GM03348 (cell line): Measurements from ENCODE around the gene COP1.
"Not testable (repeated sequence)": the region's sequence is repeated elsewhere in the genome, so short reads cannot be mapped to it uniquely, and the experiment has no call there.

Experiments
- DNase-seq: peaks from one replicate; pipeline ENCODE4 v3.0.0; 2012; ENCODE audit warnings: low spot score

The COP1 gene

DNA sequence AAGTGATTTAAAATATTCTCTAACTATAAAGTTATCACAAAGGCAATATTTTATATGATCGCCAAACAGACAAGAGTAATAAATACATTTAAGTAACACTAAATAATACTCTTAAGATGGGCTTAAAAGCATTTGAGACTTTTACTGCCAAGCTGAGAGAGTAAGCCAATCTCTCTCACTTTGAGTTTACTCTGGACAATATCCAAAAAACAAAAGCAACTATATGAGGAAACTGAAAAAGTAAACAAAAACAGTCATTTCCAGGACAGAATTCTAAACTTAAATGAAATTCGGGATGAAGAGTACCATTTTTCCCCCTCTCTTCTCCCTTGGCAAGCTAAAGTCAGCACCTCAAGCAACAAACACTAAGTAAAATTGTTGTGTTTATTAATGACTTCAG is 173.2 kb downstream of the COP1 start:
- DNase-seq: peak; percentile 7

- peak; percentile 17 for DNase-seq
Observed at GRCh38 chr1:176033474-176033873, 173.6 kb downstream of the COP1 start.

- no peak for DNase-seq
Observed at GRCh38 chr1:176032040-176032645, 174.9 kb downstream of the COP1 start.

DNA sequence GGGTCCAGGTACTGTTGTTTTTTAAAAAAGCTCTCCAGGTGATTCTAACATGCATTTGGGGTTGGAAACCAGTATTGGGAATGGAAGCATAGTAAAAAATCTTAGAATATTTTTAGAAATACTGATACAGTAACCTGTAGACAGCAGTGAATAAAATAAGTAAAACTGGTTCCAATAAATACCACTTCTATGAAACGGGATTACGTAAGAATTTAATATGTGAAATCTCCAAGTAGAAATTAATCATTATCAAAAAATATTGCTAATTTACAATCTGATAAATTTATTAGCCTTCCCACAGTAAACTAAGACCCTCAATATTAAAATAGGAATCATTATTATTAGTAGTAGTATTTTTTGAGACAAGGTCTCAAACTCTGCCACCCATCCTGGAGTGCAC is 177.5 kb downstream of the COP1 start:
- no peak for DNase-seq

DNA sequence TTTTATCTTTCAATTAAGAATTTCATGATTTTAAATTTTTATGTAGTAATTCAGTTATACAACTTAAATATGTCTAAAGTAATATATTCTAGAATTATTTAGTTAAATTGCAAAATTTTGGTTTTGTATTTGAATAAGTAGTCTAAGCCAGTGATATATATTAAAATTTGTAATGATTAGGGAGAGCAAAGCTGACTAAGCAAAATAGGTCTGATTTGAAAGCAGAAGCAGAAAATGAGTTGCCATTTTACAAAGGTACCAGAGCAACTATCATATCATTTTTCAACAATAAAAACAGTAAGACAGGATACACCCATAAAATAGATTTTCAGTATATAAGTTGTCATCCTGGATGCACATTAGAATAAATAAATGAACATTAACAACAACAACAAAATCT is 177.9 kb downstream of the COP1 start:
- DNase-seq: no peak

DNA sequence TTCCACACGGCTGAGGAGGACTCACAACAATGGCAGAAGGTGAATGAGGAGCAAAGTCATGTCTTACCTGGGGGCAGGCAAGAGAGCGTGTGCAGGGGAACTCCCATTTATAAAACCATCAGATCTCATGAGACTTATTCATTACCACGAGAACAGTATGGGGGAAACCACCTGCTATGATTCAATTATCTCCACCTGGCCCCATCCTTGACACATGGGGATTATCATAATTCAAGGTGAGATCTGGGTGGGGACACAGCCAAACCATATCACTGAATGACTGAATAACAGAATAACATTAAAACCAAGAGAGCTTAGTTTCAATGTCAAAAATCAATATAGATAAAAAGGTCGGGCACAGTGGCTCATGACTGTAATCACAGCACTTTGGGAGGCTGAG is 179.2 kb downstream of the COP1 start:
- DNase-seq: not testable (repeated sequence)

DNA sequence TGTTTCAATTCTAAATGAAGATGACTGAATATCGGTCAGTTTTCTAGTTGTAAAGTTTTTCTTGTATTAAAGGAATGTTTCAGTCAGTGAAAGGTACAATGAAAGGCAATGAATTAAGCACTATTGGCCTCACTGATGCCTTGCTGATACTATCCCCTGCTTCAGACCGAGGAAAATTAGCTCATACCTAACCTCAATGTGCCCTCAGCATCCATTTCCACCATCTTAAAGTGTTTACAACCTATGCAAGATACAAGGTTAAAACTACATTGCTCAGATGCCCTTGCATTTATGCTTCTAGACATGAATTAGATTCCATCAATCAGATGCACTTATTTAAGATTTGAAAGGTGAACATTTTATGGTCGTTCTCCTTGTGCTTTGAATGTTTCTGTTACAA is 184.5 kb downstream of the COP1 start:
- DNase-seq: no peak

DNA sequence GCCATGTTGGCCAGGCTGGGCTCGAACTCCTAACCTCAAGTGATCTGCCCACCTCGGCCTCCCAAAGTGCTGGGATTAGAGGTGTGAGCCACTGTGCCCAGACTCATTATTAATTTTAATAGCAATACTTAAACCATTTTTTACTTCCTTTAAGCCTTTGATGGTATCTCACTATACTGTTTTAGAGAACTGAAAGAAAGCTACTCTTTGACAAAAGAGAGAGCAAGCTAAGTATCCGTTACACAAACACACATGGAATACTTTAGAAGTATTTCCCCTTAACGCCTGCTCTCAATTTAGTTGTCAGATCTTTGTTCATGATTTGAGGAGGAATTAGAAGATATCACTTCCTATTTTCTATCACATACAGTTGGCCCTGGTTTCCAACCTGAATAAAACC is 189.4 kb downstream of the COP1 start:
- no peak for DNase-seq

DNA sequence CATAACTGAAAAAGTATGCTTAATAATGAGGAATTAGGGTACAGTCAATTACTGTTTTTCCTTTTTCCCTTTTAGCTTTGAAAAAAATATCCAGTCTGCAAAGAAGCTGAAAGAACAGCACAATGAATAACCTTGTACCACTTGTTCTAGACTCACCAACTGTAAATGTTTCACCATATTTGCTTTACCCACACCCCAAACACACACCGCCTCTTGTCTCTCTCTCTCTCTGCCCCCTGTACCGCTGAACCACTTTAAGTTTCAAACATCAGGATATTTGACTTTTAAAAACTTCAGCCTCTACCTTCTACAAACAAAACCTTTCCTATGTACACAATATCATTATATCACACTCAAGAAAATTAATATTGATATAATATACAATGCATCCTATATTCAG is 197.1 kb downstream of the COP1 start:
- no peak for DNase-seq

DNA sequence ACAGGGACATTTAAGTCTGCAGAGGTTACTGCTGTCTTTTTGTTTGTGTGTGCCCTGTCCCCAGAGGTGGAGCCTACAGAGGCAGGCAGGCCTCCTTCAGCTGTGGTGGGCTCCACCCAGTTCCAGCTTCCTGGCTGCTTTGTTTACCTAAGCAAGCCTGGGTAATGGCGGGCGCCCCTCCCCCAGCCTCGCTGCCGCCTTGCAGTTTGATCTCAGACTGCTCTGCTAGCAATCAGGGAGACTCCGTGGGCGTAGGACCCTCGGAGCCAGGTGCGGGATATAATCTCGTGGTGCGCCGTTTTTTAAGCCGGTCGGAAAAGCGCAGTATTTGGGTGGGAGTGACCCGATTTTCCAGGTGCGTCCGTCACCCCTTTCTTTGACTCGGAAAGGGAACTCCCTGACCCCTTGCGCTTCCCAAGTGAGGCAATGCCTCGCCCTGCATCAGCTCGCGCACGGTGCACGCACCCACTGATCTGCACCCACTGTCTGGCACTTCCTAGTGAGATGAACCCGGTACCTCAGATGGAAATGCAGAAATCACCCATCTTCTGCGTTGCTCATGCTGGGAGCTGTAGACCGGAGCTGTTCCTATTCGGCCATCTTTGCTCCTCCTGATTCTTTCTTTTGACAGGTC is 199.2 kb downstream of the COP1 start:
- not testable (repeated sequence) for DNase-seq

DNA sequence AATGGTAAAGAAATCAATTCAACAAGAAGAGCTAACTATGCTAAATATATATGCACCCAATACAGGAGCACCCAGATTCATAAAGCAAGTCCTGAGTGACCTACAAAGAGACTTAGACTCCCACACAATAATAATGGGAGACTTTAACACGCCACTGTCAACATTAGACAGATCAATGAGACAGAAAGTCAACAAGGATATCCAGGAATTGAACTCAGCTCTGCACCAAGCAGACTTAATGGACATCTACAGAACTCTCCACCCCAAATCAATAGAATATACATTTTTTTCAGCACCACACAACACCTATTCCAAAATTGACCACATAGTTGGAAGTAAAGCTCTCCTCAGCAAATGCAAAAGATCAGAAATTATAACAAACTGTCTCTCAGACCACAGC is 212.4 kb downstream of the COP1 start:
- DNase-seq: not testable (repeated sequence)

DNA sequence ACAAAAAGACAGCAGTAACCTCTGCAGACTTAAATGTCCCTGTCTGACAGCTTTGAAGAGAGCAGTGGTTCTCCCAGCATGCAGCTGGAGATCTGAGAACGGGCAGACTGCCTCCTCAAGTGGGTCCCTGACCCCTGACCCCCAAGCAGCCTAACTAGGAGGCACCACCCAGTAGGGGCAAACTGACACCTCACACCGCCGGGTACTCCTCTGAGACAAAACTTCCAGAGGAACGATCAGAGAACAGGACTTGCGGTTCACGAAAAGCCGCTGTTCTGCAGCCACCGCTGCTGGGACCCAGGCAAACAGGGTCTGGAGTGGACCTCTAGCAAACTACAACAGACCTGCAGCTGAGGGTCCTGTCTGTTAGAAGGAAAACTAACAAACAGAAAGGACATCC is 214.3 kb downstream of the COP1 start:
- not testable (repeated sequence) for DNase-seq

DNA sequence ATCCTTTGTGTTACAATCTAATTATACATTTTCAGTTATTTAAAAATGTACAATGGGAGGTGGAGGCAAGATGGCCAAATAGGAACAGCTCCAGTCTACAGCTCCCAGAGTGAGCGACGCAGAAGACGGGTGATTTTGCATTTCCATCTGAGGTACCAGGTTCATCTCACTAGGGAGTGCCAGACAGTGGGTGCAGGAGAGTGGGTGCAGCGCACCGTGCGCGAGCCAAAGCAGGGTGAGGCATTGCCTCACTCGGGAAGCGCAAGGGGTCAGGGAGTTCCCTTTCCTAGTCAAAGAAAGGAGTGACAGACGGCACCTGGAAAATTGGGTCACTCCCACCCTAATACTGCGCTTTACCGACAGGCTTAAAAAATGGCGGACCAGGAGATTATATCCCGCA is 214.9 kb downstream of the COP1 start:
- not testable (repeated sequence) for DNase-seq

DNA sequence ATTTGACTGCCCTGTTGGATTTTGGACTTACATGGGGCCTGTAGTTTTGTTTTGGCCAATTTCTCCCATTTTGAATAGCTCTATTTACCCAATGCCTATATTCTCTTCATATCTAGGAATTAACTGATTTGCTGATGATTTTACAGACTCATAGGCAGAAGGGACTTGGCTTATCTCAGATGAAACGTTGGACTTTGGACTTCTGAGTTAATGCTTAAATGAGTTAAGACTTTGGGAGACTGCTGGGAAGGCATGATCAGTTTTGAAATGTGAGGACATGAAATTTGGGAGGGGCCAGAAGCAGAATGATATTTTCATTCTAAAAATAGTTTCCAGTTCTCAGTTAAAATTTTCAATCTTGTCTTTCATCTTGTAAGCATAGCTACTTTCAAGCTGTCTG is 222.3 kb downstream of the COP1 start:
- no peak for DNase-seq

DNA sequence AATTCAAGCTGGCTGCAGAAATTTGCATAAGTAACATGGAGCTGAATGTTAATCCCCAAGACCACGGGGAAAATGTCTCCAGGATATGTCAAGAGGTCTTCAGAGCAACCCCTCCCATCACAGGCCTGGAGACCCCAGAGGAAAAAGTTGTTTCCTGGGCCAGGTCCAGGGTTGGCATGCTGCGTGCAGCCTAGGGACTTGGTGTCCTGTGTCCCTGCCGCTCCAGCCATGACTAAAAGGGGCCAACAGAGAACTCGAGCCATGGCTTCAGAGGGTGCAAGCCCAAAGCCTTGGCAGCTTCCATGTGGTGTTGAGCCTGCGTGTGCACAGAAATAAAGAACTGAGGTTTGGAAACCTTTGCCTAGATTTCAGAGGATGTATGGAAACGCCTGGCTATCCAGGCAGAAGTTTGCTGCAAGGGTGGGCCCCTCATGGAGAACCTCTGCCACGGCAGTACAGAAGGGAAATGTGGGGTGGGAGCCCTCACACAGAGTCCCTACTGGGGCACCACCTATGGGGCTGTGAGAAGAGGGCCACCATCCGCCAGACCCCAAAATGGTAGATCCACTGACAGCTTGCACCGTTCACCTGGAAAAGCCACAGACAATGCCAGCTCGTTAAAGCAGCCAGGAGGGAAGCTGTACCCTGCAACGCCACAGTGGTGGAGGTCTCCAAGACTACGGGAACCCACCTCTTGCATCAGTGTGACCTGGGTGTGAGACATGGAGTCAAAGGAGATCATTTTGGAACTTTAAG is 222.9 kb downstream of the COP1 start:
- DNase-seq: no peak

DNA sequence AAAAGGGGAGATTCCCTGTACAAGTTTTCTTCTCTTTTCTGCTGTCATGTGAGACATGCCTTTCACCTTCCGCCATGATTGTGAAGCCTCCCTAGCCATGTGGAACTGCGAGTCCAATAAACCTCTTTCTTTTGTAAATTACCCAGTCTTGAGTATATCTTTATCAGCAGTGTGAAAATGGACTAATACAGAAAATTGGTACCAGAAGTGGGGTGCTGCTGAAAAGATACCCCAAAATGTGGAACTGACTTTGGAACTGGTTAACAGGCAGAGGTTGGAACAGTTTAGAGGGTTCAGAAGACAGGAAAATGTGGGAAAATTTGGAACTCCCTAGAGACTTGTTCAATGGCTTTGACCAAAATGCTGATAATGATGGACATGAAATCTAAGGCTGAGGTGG is 223.7 kb downstream of the COP1 start:
- not testable (repeated sequence) for DNase-seq

DNA sequence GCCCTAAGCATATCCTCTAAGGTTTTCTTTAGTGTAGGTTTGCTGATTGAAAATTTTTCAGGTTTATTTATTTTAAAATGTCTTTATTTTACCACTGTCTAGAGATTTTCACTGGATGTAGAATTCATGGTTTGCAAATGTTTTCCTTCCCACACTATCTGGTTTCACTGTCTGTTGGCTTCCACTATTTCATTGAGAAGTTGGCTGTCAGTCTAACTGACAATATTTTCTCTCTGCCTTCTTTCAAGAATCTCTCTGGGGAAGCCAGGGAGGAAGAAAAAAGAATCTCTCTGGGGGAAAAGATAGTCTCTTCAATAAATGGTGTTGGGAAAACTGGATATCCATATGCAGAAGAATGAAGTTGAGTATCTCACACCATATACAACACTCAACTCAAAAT is 226.0 kb downstream of the COP1 start:
- DNase-seq: no peak

DNA sequence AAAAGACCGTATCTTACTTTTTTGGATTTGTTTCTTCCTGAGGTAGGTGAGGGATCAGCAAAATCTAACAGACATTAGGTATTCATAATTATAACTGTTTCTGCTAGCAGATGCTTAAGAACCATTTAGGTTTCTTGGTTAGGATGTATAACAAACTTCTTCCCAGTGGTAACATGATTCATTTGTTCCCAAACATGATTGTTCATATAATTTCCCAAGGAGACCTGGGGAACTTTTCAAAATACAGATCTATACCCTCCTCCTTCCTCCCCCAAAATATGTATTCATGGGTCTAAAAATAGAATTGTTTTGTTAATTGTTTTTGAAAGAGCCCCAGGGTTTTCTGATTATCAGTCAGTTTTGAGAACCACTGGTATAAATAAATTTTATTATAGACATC is 228.2 kb downstream of the COP1 start:
- no peak for DNase-seq

- DNase-seq: no peak
Observed at GRCh38 chr1:175978476-175978875, 228.6 kb downstream of the COP1 start.

DNA sequence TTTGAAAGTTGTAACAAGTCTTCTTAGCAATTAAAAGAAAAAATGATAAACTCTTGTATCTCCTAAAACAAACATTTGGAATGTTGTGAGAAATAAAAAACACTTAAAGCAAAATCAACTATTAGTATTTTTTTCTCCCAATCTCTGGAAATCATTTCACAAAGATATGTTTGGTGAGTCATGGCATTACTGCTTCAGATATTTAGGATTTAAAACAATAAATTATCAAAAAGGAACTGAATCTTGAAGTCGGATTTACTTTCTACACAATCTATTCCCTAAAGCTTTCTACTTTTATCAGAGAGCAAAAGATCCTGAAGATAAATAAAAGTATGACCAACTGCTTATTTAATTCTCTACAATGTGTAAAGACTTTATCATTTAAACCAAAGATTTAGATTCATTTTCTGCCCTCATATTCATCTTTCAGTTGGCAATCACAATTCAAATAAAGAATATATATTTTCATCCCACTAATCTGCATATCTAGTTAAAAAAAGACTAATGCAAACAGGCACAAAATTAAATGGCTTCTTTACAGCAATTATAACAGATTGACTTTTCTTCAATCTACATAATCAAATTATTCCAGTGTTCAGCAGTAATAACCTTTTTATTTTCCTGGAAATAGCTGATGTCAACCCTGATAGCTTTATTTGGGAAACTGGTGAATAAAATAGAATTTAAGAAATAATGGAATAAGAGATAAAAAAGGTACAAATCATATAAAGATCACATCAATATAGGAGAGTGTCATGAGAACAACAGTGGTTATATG is 230.0 kb downstream of the COP1 start:
- peak; percentile 25 for DNase-seq

DNA sequence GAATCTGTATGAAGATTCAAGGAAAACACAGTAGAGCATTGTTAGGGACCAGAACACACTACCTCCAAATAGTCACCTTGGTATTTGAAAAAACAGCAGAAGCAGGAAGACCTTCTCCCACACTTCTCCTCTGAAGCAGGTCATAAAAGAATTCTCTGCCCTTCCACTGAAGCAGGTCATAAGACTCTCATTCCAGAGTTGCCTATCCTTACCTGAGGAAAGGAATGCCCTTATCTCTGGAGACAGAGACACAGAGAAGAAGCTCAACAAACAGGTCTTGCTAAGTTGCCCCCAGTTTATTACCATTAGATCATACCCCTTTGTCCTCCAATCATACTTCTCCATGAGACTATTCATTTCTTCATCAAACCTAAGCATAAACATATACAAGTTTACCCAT is 237.9 kb downstream of the COP1 start:
- DNase-seq: no peak

- peak; percentile 58 for DNase-seq
Observed at GRCh38 chr1:175968486-175969172, 238.5 kb downstream of the COP1 start.
